ENCODE data around the gene MSLN.

Gene MSLN

GRCh38 chr16:801584-802363 is 41.2 kb downstream of the MSLN start:
- Histone ChIP-seq H3F3A (ENCODE audit: low read depth) (no peaks in the 10 kb centered on the region), H3K4me3 (ENCODE audit: low read length, poor library complexity, severe bottlenecking) (no peak overlapping the region), H3K4me2 (ENCODE audit: low read depth, low read length, poor library complexity, severe bottlenecking) (no peak overlapping the region), H3K36me3 (ENCODE audit: insufficient read depth, low read length) (no peaks in the 10 kb centered on the region), H3K4me1 (ENCODE audit: insufficient read depth, low read length, poor library complexity, severe bottlenecking) (no peaks in the 10 kb centered on the region), H3K9me2 (replicated peaks; ENCODE audit: low read depth, low read length) (no peaks in the 10 kb centered on the region), H3K9ac (ENCODE audit: low read depth, low read length, poor library complexity, severe bottlenecking) (no peak overlapping the region), H3K27me3 (ENCODE audit: insufficient read depth, low read length, poor library complexity, severe bottlenecking) (no peaks in the 10 kb centered on the region), H3K9me3 (ENCODE audit: insufficient read depth, low read depth, low read length) (no peaks in the 10 kb centered on the region), H3K79me2 (ENCODE audit: insufficient read depth, low read length) (no peaks in the 10 kb centered on the region), H2AFZ (ENCODE audit: low read length) (no peak overlapping the region), H4K20me1 (ENCODE audit: insufficient read depth, low read length, poor library complexity, severe bottlenecking) (no peaks in the 10 kb centered on the region)
- TF ChIP-seq EZH2phosphoT487 (IDR thresholded peaks at IDR 0.05; ENCODE audit: borderline replicate concordance) (no peak), CTCF (conservative IDR thresholded peaks at IDR 0.05; ENCODE audit: low read length) (no peak)

DNA sequence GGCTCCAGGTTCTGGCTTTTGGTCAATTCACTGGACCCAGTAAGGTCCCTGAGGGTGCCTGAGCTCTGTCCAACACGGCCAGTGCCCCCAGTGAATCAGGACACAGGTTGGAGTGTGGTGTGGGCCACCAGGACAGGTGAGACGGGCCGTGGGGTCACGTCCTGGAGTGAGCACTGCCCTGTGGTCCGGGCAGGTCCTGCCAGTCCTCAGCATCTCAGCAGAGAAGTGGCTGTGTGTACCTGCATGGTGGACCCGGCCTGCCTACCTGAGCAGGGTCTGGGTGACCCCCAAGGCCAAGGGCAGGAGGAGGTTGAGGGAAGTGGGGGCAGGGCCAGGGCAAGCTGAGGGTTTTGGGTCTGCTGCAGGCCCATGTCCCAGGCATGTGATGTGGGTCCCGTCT is 41.9 kb downstream of the MSLN start:
- no peak overlapping the region for H3K9ac ChIP-seq (ENCODE audit: low read depth, low read length, poor library complexity, severe bottlenecking)
- no peaks in the 10 kb centered on the region for H4K20me1 ChIP-seq (ENCODE audit: insufficient read depth, low read length, poor library complexity, severe bottlenecking)
- no peak overlapping the region for H2AFZ ChIP-seq (ENCODE audit: low read length)
- H3K4me3 ChIP-seq (ENCODE audit: low read length, poor library complexity, severe bottlenecking) = no peak overlapping the region
- no peaks in the 10 kb centered on the region for H3K9me3 ChIP-seq (ENCODE audit: insufficient read depth, low read depth, low read length)
- H3K4me2 ChIP-seq (ENCODE audit: low read depth, low read length, poor library complexity, severe bottlenecking) = no peak overlapping the region
- no peaks in the 10 kb centered on the region for H3K4me1 ChIP-seq (ENCODE audit: insufficient read depth, low read length, poor library complexity, severe bottlenecking)
- H3F3A ChIP-seq (ENCODE audit: low read depth) = no peaks in the 10 kb centered on the region
- TF ChIP-seq EZH2phosphoT487 (IDR thresholded peaks at IDR 0.05; ENCODE audit: borderline replicate concordance) (no peak), CTCF (conservative IDR thresholded peaks at IDR 0.05; ENCODE audit: low read length) (no peak)
- H3K9me2 ChIP-seq (replicated peaks; ENCODE audit: low read depth, low read length) = no peaks in the 10 kb centered on the region
- no peaks in the 10 kb centered on the region for H3K36me3 ChIP-seq (ENCODE audit: insufficient read depth, low read length)
- no peaks in the 10 kb centered on the region for H3K79me2 ChIP-seq (ENCODE audit: insufficient read depth, low read length)
- H3K27me3 ChIP-seq (ENCODE audit: insufficient read depth, low read length, poor library complexity, severe bottlenecking) = no peaks in the 10 kb centered on the region

GRCh38 chr16:802914-803753 is 42.6 kb downstream of the MSLN start:
- H3K9ac ChIP-seq (ENCODE audit: low read depth, low read length, poor library complexity, severe bottlenecking) = no peak overlapping the region

More at GRCh38 chr16:802914-803753, 42.6 kb downstream of the MSLN start:
- Histone ChIP-seq H3K4me2 (ENCODE audit: low read depth, low read length, poor library complexity, severe bottlenecking) (no peak overlapping the region), H3K27me3 (ENCODE audit: insufficient read depth, low read length, poor library complexity, severe bottlenecking) (no peaks in the 10 kb centered on the region), H3K9me2 (replicated peaks; ENCODE audit: low read depth, low read length) (no peaks in the 10 kb centered on the region), H3K4me1 (ENCODE audit: insufficient read depth, low read length, poor library complexity, severe bottlenecking) (no peaks in the 10 kb centered on the region), H3F3A (ENCODE audit: low read depth) (no peaks in the 10 kb centered on the region), H3K9me3 (ENCODE audit: insufficient read depth, low read depth, low read length) (no peaks in the 10 kb centered on the region), H3K36me3 (ENCODE audit: insufficient read depth, low read length) (no peaks in the 10 kb centered on the region), H4K20me1 (ENCODE audit: insufficient read depth, low read length, poor library complexity, severe bottlenecking) (no peaks in the 10 kb centered on the region), H3K79me2 (ENCODE audit: insufficient read depth, low read length) (no peaks in the 10 kb centered on the region), H2AFZ (ENCODE audit: low read length) (no peak overlapping the region), H3K4me3 (ENCODE audit: low read length, poor library complexity, severe bottlenecking) (no peak overlapping the region)
- no peak for TF ChIP-seq EZH2phosphoT487 (IDR thresholded peaks at IDR 0.05; ENCODE audit: borderline replicate concordance)
- TF ChIP-seq CTCF (conservative IDR thresholded peaks at IDR 0.05; ENCODE audit: low read length) = no peak

All from Loucy (cell line).